GDM1 (cell line): ENCODE results near the gene MCF2L2.

Experiments used
- DNase-seq: peaks from one replicate; lab custom pipeline; 2025; lab: John Stamatoyannopoulos, UW

Gene MCF2L2

GRCh38 chr3:183293966-183294365, 134.5 kb downstream of the MCF2L2 start:
- no peak for DNase-seq

- no peak for DNase-seq
Measured at GRCh38 chr3:183291497-183292031, 136.9 kb downstream of the MCF2L2 start.

- DNase-seq: no peak
Measured at GRCh38 chr3:183290216-183290615, 138.2 kb downstream of the MCF2L2 start.

GRCh38 chr3:183288117-183288516, 140.3 kb downstream of the MCF2L2 start:
- DNase-seq: no peak

- no peak for DNase-seq
Measured at GRCh38 chr3:183287301-183287971, 141.0 kb downstream of the MCF2L2 start.

- DNase-seq: peak; percentile 61
Measured at GRCh38 chr3:183285828-183286457, 142.5 kb downstream of the MCF2L2 start.

- no peak for DNase-seq
Measured at GRCh38 chr3:183285318-183285717, 143.1 kb downstream of the MCF2L2 start.

GRCh38 chr3:183284570-183284969, 143.8 kb downstream of the MCF2L2 start:
- DNase-seq: no peak

GRCh38 chr3:183283886-183284285, 144.5 kb downstream of the MCF2L2 start:
- DNase-seq: no peak

GRCh38 chr3:183281126-183281797, 147.2 kb downstream of the MCF2L2 start:
- peak; percentile 5 for DNase-seq

- no peak for DNase-seq
Measured at GRCh38 chr3:183279371-183279770, 149.0 kb downstream of the MCF2L2 start.

- no peak for DNase-seq
Measured at GRCh38 chr3:183278479-183279088, 149.8 kb downstream of the MCF2L2 start.

- no peak for DNase-seq
Measured at GRCh38 chr3:183277260-183277659, 151.2 kb downstream of the MCF2L2 start.

GRCh38 chr3:183275937-183276336, 152.5 kb downstream of the MCF2L2 start:
- DNase-seq: no peak

GRCh38 chr3:183275418-183275817, 153.0 kb downstream of the MCF2L2 start:
- peak; percentile 32 for DNase-seq

GRCh38 chr3:183274609-183275008, 153.8 kb downstream of the MCF2L2 start:
- DNase-seq: no peak

GRCh38 chr3:183272791-183273190, 155.6 kb downstream of the MCF2L2 start:
- DNase-seq: no peak

- no peak for DNase-seq
Measured at GRCh38 chr3:183272142-183272541, 156.3 kb downstream of the MCF2L2 start.

GRCh38 chr3:183270344-183270743, 158.1 kb downstream of the MCF2L2 start:
- DNase-seq: no peak

- no peak for DNase-seq
Measured at GRCh38 chr3:183269345-183269744, 159.1 kb downstream of the MCF2L2 start.

- DNase-seq: no peak
Measured at GRCh38 chr3:183268366-183268765, 160.1 kb downstream of the MCF2L2 start.

- no peak for DNase-seq
Measured at GRCh38 chr3:183267140-183267539, 161.3 kb downstream of the MCF2L2 start.

GRCh38 chr3:183266454-183266853, 162.0 kb downstream of the MCF2L2 start:
- no peak for DNase-seq
